ENCODE results near the gene PADI6. TPM values are rescaled to one million over a fixed set of nuclear protein-coding genes. Genes with fewer than 3 reads are reported as not detected.

The PADI6 gene
- total and polyA plus RNA-seq, 9 of the 15 experiments (the other 6 are each of a cell fraction or from before 2014, with no cell fraction given) = not detected

DNA sequence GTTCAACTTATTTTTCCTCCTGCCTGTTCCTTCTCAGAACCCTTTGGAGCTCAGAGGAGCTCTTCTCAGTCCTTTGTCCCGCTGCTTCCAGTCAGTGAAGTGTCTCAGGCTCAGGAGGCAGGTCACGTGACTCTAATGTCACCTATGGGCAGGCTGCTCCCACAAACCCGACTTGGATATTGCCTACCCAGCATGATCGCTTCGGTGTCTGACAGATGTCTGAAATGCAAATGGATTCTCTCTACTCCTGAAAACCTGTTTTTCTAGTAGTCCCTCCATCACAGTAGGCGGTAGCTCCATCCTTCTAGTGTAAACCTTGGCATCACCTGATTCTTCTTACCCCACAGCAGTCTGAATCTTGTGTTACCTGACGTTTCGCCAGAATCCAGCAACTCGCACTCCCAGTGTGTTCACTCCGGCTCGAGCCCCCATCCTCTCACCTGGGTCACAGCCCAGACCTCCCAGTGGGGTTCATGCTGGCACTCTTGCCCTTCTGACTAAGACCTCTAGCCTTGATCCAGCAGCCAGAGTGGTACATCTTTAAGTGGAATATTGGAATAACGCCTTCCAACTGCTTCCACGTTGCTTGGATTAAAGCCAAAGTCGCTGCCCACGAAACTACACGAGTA is 5.4 kb downstream of the PADI6 start (continued):
- no peak for TF ChIP-seq MGA (IDR thresholded peaks at IDR 0.05)
- TF ChIP-seq ZNF12 (CRISPR knock-in tag; IDR thresholded peaks at IDR 0.05) = no peak
- TF ChIP-seq DNMT1 (IDR thresholded peaks at IDR 0.05) = no peak
- no peak for TF ChIP-seq DMBX1 (CRISPR knock-in tag; IDR thresholded peaks at IDR 0.05; ENCODE audit: borderline replicate concordance)
- no peak for TF ChIP-seq ZNF696 (CRISPR knock-in tag; conservative IDR thresholded peaks at IDR 0.05)
- TF ChIP-seq FOSL1 (tag; conservative IDR thresholded peaks at IDR 0.05) = no peak
- TF ChIP-seq, protein P1, sequence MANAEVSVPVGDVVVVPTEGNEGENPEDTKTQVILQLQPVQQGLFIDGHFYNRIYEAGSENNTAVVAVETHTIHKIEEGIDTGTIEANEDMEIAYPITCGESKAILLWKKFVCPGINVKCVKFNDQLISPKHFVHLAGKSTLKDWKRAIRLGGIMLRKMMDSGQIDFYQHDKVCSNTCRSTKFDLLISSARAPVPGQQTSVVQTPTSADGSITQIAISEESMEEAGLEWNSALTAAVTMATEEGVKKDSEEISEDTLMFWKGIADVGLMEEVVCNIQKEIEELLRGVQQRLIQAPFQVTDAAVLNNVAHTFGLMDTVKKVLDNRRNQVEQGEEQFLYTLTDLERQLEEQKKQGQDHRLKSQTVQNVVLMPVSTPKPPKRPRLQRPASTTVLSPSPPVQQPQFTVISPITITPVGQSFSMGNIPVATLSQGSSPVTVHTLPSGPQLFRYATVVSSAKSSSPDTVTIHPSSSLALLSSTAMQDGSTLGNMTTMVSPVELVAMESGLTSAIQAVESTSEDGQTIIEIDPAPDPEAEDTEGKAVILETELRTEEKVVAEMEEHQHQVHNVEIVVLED (CRISPR knock-in tag; IDR thresholded peaks at IDR 0.05) = no peak
- TF ChIP-seq NCOA2 (IDR thresholded peaks at IDR 0.05; ENCODE audit: partially characterized antibody in 2 of 2) = no peak
- no peak for TF ChIP-seq ZNF589 (CRISPR knock-in tag; IDR thresholded peaks at IDR 0.05; ENCODE audit: low read depth)
- TF ChIP-seq, protein P2, sequence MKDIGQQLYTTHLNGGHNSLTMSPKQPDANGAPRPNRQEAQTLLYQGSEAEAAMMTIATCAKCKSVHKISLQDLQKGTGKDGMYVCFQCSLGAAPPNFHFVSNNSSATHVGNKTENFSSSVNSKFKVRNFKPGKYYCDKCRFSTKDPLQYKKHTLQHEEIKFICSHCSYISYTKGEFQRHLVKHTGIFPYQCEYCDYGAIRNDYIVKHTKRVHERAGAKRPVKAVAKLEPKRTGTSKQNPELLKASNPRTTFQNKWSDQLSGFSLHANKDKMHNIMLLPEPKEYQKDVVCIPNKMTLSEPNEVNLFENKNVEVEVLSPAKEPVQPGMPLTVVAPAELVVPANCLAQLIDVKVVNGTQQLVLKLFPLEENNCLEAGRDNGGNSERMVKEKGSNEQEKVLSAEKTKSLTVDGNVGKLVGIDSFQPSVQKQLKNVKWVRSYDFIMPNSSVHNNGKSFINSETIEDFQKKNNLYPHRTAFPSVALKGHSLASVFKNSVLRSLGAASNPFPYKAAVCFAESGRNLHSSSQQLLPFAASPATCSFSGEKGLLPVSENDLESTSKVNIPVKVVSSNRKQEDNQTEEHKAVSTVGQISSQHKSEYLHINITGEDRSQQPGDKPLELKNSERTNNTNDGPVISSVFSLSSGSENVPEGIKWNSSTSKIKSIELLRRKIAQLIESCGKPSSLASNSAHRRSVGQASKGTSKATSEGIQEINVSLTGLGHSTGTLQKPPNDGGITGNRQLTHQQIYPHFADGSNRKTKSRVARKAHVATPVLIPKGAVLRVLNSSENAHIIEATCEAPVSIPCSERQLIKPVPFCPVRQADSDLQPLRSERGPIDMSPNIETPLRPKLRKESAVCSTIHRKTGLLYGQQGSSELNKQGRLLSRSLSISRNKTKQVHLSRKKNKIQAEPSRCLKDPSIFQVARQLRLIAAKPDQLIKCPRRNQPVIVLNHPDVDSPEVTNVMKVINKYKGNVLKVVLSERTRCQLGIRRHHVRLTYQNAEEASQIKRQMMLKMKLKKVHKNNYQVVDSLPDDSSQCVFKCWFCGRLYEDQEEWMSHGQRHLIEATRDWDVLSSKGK (CRISPR knock-in tag; IDR thresholded peaks at IDR 0.05) = no peak
- TF ChIP-seq STAT5B (CRISPR knock-in tag; IDR thresholded peaks at IDR 0.05) = no peak
